GM12878 (cell line): ENCODE measurements around the gene GJD2.

ENCODE experiments used
- PRDM15 ChIP-seq: fragments of 450-650 bp; formaldehyde crosslinking; IDR thresholded peaks from 2 replicates; pipeline ENCODE4 v1.4.0; 2020; ENCODE audit warnings: mild to moderate bottlenecking, moderate library complexity
- TF ChIP-seq, protein P1 (sequence below): IDR thresholded peaks from 2 replicates; pipeline ENCODE4 v1.6.1; 2012; ENCODE audit warnings: low read depth, low read length, improper control_type of control experiment

GRCh38 chr15:34783431-34783830 is 28.6 kb upstream of the GJD2 start:
- no peak for TF ChIP-seq PRDM15 (CRISPR knock-in tag)
- TF ChIP-seq, protein P1, sequence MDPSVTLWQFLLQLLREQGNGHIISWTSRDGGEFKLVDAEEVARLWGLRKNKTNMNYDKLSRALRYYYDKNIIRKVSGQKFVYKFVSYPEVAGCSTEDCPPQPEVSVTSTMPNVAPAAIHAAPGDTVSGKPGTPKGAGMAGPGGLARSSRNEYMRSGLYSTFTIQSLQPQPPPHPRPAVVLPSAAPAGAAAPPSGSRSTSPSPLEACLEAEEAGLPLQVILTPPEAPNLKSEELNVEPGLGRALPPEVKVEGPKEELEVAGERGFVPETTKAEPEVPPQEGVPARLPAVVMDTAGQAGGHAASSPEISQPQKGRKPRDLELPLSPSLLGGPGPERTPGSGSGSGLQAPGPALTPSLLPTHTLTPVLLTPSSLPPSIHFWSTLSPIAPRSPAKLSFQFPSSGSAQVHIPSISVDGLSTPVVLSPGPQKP, result no peak
